KBM-7 (cell line): ENCODE data around the gene THTPA.
"Not testable (repeated sequence)": the region's sequence is repeated elsewhere in the genome, so short reads cannot be mapped to it uniquely, and the experiment has no call there.

ENCODE experiments used
- DNase-seq: peaks from one replicate; pipeline ENCODE4 v3.0.0-alpha.2; 2015
- in situ Hi-C: fragments of 300-500 bp; cut with MboI; formaldehyde crosslinking; loops from 2 replicates; pipeline ENCODE4 v1.14.3; 2020; ENCODE audit warnings: low sequenced_read_pairs, low pct_unique_long_range_greater_than_20kb, mixed read lengths

THTPA gene

DNA sequence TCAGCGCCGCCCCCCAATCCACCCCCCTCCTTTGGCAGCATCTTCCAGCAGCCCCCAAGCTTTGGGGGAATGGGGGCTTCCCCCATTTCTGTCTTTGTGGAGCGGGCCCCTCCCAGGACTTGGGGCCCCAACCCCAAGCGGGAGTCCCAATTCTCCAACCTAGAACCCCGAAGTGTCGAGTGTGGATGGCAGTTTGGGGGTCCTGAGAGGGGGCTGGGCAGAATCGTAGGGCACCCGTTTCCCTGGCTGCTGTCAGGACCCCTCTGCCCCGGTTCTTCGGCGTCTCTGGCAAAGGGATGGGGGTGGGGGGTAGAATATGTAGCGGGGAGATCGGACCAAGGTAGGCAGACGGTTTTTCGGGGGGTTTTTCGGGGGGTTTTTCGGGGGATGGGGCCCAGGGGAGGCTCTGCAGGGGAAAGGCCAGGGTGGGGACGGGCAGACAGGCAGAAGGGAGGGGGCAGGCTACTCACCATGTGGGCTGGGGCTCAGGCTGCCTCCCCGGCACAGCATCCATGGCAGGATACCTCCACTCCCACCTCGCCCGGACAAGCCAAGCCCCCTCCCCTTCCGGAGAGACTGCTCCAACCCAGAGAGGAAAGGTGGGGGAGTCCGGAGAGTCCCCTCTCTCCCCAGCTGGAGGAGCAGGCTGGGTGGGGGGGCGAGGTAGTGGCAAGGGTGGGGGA is 21.8 kb downstream of the THTPA start:
- no peak for DNase-seq
- in situ Hi-C loops: no loop called here

DNA sequence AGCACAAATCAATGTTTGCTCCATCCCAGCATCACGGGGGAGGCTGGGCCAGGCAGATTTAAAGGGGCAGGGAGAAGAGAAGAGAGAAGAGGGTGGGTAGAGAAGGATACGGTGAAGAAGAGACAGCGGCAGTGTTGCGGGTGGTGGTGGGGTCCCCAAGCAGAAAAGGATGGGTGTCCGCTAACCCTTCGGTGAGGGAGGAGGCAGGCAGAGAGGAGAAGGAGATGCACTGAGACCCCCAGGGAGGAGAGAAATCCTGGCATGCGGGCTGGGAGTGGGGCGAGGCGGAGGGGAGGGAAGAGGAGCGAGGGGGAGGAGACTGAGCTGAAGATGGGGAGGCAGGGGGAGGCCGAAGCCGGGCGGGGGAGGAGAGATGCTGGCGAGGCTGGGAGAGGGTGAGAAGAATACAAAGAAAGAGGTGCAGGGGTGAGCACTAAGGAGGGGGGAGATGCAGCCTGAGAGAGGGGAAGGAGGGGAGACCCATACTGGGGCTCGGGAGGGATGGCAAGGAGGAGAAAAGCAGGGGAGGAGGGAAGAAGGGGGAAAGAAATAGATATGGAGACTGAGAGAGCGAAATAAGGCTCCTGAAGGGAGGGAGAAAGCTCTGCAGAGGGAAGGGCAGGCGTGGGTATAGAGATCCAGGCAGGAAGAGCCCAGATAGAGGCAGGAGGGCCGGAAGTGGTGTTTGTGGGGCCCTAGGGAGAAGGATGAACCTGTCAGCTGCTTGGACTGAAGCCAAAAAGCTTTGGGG is 22.7 kb downstream of the THTPA start, which contains the start of gene JPH4:
Gene JPH4, minus strand, starts transcription at position 231 of the 751 bp plus-strand sequence. CDS start 1,337 bp downstream, outside the sequence.
- in situ Hi-C loops: no loop called here
- DNase-seq: no peak

DNA sequence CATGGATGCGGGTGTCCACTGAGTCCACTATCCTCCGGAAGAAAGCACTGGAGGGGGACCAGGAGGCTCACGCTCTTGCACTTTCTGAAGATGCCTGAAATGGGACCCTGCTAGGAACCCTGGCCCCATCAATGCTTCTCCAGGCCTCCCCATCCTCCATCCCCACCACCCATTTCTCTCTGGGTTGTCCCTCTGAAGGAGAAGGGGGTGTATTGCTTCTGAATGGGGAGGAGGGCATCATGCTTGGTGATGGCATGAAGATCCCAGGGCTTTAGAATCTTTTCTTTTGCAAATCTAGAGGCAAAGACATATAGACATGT is 23.2 kb downstream of the THTPA start:
- in situ Hi-C loops: no loop called here
- DNase-seq: no peak

DNA sequence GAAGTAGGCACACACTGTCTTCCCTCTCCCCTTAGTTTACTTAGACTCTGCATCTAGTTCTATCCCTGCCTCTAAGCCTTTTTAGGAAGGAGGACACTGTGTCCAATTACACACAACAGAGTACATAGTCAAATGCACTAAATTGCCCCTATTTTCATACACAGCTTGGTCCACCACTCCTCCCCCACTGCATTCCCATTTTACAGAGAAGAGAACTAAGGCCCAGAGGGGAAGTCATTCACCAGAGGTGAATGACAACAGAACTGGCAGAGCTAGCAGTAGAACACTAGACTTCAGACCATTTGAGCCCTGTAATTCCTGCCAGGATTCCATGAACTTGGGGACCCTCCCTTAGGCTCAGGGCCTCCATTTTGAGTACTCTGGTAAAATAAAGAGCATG is 23.7 kb downstream of the THTPA start:
- in situ Hi-C loops: no loop called here
- DNase-seq: no peak

DNA sequence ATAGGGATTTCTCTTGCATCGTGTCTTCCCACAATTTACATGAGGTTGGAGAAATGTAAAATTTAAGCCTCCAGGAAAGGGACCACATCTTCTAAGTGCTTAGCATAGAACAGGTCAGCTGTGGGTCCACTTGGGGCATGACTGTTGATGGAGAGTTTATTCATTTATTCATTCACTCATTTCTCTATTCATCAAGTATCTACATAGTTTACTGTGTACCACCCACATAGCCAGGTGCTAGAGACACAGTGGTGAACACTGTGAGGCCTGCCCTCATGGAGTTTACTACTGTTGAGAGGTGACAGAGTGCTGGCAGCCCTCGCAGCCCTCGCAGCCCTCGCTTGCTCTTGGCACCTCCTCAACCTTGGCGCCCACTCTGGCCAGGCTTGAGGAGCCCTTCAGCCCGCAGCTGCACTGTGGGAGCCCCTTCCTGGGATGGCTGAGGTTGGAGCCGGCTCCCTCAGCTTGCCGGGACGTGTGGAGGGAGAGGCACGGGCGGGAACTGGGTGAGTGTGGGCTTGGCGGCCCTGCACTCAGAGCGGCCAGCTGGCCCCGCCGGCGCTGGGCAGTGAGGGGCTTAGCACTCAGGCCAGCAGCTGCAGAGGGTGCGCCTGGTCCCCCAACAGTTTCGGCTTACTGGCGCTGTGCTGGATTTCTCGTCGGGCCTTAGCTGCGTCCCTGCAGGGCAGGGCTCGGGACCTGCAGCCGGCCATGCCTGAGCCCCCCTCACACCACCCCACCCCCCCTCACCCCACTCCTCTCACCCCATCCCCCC is 24.3 kb downstream of the THTPA start:
- in situ Hi-C loops: no loop called here
- DNase-seq: no peak

DNA sequence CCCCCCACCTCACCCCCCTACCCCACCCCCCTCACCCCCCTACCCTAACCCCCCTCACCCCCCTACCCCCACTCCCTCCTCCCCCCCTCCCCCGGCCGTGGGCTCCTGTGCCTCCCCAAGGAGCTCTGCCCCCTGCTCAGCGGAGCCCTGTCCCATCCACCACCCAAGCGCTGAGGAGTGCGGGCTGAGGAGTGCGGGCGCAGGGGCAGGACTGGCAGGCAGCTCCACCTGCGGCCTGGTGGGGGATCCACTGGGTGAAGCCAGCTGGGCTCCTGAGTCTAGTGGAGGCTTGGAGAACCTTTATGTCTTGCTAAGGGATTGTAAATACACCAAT is 24.8 kb downstream of the THTPA start:
- DNase-seq: no peak
- in situ Hi-C loops: no loop called here

DNA sequence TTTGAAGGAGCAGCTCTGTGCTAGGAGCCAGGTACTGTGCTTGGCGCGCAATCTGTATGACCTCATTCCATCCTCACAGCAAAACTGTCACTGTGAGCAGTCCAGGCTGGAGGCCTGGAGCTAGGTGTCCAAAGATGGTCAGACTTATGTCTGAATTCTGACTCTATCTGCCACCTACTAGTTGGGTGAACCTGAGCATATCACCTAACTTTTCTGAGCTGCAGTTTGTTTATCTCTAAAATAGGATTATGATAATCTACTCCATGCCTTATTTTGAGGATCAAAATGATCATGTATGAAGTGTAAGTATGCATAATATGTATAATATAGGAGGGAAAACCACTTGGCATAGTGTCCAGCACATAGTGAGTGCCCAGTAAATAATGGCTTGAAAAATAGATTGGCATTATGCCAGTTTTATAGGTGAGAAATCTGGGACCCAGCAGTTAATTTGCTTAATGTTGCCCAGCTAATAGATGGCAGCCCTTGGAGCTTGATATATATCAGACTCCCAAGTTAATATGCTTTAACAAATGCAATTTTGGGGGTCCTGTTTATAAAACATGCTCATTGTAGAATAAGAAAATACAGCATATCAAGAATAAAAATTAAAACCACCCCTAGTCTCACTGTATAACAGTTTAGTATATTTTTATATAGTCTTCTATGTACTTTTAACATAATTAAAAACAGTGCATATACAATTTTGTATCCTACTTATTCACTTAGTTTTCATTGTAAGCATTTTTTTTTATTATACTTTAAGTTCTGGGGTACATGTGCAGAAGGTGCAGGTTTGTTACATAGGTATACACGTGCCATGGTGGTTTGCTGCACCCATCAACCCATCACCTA is 27.1 kb downstream of the THTPA start:
- DNase-seq: no peak
- in situ Hi-C loops: no loop called here

DNA sequence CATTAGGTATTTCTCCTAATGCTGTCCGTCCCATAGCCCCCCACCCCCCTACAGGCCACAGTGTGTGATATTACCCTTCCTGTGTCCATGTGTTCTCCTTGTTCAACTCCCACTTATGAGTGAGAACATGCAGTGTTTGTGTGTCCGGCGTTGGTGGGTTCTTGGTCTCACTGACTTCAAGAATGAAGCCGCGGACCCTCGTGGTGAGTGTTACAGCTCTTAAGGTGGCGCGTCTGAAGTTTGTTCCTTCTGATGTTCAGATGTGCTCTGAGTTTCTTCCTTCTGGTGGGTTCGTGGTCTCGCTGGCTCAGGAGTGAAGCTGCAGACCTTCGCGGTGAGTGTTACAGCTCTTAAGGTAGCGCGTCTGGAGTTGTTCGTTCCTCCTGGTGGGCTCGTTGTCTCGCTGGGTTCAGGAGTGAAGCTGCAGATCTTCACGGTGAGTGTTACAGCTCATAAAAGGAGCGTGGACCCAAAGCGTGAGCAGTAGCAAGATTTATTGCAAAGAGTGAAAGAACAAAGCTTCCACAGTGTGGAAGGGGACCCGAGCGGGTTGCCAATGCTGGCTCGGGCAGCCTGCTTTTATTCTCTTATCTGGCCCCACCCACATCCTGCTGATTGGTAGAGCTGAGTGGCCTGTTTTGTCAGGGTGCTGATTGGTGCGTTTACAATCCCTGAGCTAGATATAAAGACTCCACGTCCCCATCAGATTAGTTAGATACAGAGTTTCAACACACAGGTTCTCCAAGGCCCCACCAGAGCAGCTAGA is 27.9 kb downstream of the THTPA start:
- in situ Hi-C loops, DNase-seq: not testable (repeated sequence)

DNA sequence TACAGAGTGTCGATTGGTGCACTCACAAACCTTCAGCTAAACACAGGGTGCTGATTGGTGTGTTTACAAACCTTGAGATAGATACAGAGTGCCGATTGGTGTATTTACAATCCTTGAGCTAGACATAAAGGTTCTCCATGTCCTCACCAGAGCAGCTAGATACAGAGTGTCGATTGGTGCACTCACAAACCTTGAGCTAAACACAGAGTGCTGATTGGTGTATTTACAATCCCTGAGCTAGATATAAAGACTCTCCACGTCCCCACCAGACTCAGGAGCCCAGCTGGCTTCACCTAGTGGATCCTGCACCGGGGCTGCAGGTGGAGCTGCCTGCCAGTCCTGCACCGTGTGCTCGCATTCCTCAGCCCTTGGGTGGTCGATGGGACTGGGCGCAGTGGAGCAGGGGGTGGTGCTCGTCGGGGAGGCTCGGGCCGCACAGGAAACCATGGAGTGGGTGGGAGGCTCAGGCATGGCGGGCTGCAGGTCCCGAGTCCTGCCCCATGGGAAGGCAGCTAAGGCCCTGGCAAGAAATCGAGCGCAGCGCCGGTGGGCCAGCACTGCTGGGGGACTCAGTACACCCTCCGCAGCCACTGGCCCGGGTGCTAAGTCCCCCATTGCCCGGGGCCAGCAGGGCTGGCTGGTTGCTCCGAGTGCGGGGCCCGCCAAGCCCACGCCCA is 28.6 kb downstream of the THTPA start:
- DNase-seq, in situ Hi-C loops: not testable (repeated sequence)

DNA sequence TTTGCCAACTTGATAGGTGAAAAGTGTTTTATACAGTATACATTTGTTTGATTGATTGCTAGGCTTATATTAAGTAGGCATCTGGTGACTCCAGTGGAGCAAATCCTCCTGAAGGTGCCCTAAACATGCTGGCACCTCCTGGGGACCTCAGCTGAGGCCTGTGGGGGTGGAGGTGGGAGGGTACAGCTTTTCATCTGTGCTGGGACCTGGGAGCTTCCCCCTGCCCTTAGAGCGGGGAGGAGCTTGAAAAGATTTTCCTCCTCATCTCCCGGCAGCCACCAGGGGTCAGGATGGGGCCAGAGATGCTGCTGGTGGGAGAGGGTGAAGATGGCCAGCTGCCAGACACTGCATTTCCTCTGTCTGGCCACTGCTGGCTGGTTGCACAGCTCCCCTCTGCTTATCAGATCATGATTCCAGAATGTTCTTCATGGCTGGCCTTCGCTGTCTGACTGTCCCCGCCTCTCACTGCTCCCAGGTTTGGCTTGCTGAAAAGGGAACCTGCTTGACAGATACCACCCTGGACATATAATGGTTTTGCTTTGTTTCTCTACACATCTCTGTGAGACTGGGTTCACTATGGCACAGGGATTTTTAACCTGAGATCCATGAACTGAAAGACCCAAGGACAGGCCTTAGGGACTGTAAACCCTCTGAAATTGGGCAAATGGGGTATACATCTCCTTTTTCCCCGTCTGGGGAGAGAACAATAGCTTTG is 33.0 kb downstream of the THTPA start:
- peak; percentile 97 for DNase-seq
- in situ Hi-C loops: no loop called here

DNA sequence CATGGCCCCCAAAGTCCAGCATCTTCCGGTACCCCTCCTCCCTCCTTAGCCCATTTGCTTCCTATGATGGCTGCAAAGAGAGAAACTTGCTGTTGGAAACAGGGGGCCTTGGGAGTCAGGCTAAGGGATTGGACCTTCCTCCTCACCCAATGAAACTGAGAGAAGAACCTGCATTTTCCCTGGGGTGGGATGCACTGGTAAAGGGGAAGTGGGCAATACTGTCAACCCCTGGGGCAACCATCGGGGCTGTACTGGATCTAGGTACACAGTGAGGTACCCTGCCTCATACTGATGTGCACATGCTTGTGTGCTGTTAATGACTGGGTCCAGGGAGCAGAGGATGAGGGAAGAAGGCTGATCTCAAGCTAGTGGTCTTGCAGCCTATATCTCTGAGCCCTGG is 33.5 kb downstream of the THTPA start:
- DNase-seq: no peak
- in situ Hi-C loops: no loop called here

DNA sequence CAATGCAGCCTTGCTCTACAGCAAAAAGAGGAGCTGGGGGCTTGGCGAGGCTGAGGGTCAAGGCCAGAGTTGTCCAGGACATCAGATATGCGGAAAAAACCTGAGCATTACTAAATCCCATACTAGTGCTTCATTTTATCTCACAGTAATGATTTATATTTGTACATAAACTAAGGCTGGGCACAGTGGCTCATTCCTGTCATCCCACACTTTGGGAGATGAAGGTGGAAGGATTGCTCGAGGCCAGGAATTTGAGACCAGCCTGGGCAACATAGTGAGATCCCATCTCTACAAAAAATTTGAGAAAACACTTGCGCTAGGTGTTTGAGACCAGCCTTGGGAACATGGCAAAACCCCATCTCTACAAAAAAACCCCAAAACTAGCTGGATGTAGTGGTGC is 34.1 kb downstream of the THTPA start:
- DNase-seq: no peak
- in situ Hi-C loops: no loop called here

DNA sequence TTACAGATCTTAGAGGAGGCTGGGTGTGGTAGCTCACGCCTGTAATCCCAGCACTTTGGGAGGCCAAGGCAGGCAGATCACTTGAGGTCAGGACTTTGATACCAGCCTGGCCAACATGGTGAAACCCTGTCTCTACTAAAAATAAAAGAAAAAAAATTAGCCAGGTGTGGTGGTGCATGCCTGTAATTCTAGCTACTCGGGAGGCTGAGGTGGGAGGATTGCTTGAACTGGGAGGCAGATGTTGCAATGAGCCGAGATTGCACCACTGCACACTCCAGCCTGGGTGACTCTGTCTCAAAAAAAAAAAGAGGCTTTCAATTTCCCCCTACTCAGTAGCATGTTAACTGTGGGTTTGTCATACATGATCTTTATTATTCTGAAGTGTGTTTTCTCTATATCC is 38.1 kb downstream of the THTPA start:
- in situ Hi-C loops, DNase-seq: not testable (repeated sequence)

DNA sequence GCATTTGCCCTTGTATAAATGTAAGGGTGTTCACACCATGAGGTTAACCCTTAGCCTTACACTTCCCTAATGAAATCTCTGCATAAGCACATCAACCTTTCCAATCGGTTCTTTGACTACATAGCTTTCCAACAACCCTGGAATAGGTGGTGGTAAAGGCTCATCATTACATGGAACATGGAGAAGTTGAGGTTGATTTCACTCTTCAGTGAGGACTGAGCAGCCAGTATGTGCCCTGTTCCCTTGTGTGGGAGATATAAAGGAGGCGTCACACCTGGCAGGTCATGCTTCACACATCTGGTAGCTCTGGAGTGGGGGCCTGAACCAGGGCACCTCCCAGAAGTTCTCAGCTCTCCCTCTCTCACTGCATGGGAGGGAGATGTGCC is 44.2 kb downstream of the THTPA start:
- DNase-seq: no peak

DNA sequence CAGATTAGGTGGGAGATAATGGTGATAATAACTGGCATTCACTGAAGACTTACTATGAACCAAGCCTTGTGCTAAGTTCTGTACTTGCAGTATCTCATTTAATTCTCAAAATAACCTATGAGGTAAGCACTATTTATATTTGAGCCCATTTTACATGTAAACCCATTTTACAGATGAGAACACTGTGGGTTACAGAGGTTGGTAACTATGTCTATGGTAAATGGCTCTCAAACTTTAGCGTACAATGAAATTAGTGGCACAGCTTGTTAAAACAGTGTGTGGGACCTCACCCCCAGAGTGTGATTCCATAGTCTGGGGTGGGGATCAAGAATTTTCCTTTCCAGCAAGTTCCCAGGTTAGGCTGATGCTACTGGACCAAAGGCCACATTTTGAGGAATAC is 44.7 kb downstream of the THTPA start:
- in situ Hi-C loops: no loop called here
- DNase-seq: no peak

More for the DNA sequence above, 44.2 kb downstream of the THTPA start:
- in situ Hi-C loops: no loop called here

DNA sequence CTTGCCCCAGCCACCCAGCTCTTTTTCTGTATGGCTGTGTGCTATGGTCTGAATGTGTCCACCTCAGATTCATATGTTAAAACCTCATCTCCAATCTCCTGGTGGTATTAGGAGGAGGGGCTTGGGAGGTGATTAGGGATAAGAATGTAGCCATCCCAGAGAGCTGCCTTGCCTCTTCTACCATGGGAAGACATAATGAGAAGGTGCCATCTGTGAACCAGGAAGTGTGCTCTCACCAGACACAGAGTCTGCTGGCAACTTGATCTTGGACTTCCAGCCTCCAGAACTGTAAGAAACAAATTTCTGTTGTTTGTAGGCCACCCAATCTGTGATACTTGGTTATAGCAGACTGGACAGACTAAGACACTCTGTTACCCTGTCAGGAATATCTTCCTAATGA is 45.4 kb downstream of the THTPA start:
- no peak for DNase-seq
- in situ Hi-C loops: no loop called here

DNA sequence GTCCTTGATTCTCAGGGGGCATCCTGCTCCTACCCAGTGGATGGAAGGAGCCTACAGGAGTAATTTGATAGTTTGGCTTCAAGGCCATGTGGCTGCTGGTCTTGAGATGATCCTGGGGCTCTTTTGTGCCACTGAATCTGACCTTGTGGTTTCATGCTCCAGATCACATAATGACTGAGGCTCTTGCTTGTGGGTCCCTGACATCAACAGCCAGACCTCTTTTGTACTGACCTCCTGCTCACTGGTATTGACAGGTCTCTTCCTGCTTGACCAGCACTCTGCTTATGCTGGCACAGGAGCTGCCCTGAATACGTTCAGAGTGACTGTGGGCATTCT is 45.7 kb downstream of the THTPA start:
- DNase-seq: no peak
- in situ Hi-C loops: no loop called here
